ENCODE data around the gene SLA2.
"Not testable (repeated sequence)": the region's sequence is repeated elsewhere in the genome, so short reads cannot be mapped to it uniquely, and the experiment has no call there.

The SLA2 gene

DNA sequence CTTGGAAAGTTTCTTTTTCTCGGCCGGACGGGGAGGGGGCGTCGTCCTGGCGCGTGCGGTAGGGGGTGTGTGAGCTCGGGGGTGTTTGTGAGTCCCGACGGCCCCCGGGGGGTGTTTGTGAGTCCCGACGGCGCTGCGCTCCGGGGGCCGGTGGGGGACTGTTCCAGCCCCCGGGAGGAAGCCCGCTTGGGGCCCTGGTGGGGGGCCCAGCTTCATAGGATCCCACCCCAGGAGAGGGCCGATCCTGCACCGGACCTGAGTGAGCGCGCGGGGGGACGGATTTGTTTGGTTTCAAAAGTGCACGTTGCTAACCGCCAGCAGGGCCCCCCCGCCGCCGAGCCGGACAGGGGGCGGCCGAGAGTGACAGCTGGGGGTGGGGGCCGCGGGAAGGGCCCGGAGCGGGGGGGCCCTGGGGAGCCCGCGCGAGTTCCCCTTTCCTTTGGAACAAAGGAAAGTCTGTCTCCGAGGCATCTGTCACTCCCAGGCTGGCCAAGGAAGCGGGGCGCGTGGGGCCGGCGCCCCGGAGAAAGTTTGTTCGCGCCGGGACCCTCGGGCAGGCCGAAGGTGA lies 72.1 kb downstream of the SLA2 start:
- FAIRE-seq, result no peak

DNA sequence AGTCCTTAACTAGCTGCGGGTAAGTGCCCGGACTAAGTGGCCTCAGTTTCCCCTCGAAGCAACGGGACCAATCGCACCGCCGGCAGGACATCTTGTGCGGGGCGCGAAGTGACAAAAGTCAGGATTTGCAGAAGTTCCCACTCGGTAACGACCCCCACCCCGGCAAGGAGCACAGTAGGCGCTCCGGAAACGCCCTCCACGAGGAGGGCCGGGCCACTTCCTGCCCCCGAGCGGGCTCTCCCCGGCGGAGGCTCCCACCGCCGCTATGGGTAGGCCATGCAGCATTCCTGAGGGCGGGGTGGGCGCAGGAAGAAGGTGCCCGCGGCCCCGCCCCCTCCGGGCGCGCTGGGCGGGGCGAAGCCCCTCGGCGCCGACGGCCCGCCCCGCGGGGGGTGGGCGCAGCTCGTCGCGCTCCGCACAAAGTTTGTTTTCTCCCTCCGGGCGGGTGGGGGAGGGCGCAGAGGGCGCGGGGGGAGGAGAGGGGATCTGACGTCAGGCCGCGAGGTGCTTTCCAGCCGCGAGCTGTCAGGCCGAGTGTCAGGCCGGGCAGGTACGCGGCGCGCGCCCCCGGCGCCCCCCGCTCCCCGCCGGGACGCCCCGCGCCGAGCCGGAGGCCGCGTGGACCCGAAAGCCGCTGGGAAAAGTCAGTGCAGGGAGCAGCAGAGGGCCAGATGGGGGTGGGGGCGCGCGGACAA lies 72.7 kb downstream of the SLA2 start, which contains the start of gene TGIF2:
Gene TGIF2, plus strand, starts transcription at position 495 of the 695 bp plus-strand sequence. CDS start 5,178 bp downstream, outside the sequence.
- FAIRE-seq, result no peak

DNA sequence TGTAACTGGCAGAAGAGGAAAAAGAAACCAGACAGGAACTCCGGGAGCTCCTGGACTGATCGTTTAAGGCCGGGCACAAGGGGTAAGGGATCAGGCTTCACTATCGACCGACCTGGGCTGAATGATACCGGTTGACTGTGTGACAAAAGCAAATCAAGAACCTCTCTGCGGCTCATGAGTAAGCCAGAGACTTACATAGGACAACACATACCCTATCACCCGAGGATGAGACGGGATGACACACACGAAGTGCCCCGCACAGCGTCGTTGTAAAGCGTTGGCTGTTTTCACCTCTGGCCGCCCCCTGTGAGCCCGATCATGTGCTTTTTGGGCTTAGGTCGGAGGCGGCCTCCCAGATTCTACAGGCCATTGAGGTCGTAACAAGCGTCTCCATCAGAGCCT lies 73.3 kb downstream of the SLA2 start:
- FAIRE-seq, result no peak

DNA sequence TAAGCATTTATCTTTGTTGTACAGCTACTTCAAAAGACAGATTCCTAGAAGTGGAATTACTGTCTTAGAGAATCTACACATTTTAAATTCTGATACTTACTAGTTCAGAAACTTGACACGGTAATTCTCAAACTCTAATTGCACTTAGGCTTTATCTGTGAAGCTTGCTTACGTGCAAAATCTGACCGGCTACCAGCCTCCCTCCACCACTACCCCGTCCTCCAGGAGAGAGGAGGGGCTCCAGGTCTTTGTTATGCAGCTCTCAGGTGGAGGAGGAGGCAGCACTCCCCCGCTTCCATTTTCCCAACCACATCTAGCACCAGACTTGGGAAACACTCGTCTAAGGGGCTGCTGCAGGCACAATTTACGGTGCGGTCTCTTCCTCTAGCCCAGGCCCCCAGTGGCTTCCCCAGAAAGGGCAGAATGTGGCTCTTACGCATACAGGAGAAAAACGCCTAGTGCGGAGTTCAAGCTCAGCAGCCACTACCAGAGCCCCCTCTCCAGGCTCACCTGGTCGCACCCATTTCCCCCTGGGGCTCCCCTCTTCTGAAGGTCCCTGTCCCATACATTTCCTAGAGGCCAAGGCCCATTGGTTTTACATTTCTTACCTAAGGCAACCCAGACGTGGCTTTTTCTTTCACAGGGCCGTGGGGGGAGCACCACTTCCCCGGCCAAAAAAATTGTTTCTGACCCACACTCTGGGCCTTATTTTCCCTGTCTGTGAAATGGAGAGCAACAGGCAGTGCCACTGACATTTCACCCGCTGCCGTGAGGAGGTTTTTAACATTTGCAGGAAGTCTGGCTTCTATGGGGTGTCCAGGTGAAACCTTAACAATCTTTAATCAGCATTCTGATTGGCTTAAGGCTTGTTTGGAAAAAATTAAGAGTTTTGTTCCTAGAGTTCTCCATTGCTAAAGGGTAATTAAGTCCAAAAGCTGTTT lies 74.2 kb downstream of the SLA2 start:
- FAIRE-seq, result no peak

DNA sequence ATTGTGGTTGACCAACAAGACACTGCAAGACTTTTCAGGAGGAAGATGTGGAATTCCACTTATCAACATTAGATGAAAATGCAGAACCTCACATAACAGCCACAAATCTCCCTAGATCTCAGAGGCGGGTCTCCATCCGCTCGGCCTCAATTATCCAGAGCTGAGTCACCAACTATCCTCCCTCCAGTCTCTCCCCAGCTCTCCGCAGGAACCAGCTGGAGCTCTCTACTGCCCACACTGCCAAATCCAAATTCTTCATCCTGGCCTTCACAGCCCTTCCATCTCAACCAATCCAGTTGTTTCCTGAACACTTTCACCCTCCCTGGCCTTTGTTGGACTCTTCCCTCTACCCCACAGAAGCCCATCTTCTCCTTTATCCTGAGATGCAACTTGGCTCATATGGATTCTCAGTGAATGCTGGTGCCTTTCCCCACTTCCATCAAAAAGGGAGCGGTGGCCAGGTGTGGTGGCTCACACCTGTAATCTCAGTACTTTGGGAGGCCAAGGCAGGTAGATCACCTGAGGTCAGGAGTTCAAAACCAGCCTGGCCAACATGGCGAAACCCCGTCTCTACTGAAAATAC lies 76.1 kb downstream of the SLA2 start:
- no peak for FAIRE-seq

DNA sequence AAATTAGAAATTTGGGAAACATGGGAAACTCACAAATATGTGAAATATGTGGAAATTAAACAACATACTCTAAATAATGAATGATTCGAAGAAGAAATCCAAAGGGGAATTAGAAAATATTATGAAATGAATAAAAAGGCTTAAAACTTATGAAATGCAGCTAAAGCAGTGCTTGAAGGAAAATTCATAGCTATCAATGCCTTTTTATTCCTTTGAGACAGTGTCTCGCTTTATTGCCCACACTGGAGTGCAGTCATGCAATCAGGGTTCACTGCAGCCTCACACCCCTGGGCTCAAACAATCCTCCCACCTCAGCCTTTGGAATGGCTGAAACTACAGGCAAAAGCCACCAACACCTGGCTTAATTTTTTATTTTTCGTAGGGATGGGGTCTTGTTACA lies 80.5 kb downstream of the SLA2 start:
- no peak for FAIRE-seq

DNA sequence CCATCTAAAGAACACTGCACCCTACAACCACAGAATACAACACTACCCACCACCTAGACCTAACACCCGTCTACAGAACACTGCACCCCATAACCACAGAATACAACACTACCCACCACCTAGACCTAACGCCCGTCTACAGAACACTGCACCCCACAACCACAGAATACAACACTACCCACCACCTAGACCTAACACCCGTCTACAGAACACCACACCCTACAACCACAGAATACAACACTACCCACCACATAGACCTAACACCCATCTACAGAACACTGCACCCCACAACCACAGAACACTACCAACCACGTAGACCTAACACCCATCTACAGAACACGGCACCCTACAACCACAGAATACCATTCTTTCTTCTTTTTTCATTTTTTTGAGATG lies 81.3 kb downstream of the SLA2 start:
- FAIRE-seq, result not testable (repeated sequence)

DNA sequence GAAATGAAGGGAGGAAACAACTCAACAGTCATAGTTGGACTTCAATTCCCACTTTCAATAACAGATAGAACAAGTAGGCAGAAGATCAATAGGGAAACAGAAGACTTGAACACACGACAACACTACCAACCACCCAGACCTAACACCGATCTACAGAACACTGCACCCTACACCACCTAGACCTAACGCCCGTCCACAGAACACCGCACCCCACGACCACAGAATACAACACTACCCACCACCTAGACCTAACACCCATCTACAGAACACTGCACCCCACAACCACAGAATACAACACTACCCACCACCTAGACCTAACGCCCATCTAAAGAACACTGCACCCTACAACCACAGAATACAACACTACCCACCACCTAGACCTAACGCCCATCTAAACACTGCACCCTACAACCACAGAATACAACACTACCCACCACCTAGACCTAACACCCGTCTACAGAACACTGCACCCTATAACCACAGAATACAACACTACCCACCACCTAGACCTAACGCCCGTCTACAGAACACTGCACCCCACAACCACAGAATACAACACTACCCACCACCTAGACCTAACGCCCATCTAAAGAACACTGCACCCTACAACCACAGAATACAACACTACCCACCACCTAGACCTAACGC lies 81.8 kb downstream of the SLA2 start:
- FAIRE-seq, result not testable (repeated sequence)

DNA sequence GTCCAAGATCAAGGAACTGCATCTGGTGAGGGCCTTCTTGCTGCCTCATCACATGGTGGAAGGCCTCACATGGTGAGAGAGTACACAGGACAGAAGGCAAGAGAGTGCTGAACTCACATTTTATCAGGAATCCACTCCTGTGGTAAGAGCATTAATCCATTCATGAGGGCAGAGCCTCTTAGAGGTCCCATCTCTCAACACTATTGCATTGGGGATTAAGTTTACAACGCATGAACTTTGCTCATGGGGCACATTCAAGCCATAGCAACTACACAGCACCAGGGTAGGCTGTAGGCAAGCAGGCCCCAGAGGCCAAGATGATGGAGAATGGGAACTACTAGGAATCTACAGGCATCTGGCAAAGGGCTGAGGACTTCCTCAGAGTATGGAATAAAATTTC lies 82.6 kb downstream of the SLA2 start:
- no peak for FAIRE-seq

DNA sequence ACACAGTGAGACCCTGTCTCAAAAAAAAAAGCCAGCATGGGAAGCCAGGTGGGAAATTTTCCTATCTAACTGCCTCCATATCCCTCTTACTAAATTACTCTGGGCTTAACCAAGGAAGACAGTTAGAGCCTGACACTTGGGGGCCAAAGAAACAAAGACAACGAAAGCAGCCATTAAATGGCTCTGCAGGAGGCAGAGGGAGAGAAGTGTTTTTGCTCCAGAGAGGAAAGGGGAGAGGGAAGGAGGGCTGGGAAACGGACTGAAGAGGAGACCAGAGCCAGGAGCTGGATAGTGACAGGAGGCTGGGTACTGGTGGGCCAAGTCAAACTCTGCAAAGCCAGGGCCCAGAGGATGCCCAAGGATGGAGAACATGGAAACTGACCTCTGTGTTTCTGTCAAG lies 83.3 kb downstream of the SLA2 start:
- no peak for FAIRE-seq
